Heart left ventricle (tissue), 16 donors: ENCODE measurements around the gene MEOX1. TPM values are rescaled to one million over a fixed set of nuclear protein-coding genes. Genes with fewer than 3 reads are reported as not detected.
A peak's percentile ranks its signal among the peaks of the same experiment; 100 is the strongest.

Experiments
- ATAC-seq, 4 donors: fragments of 200-7000 bp; cut with Tn5 transposase; one replicate each; pipeline ENCODE4 v1.9.1; 2020 to 2022; ENCODE audit warnings: moderate library complexity in 4 of 4, mild to moderate bottlenecking in 3 of 4, moderate number of reproducible peaks in 1 of 4
- DNase-seq, 5 donors: peaks; one replicate each; pipeline ENCODE4 v3.0.0-alpha.2; 2020
- H3K27ac ChIP-seq, 12 donors: fragments of 200-600 bp; sonication (generic) in 4 of 12; one replicate each; pipeline versions ENCODE4 v1.5.0 to v1.8.0; 2016 to 2022; ENCODE audit warnings: mild to moderate bottlenecking in 2 of 12
- H3K27me3 ChIP-seq, 9 donors: fragments of 200-600 bp; sonication (generic) in 2 of 9; one replicate each; pipeline versions ENCODE4 v1.5.1 to v1.8.0; 2016 to 2022; ENCODE audit warnings: mild to moderate bottlenecking in 3 of 9
- H3K36me3 ChIP-seq, 9 donors: fragments of 200-600 bp; sonication (generic) in 2 of 9; one replicate each; pipeline versions ENCODE4 v1.5.0 to v1.8.0; 2018 to 2022; ENCODE audit warnings: mild to moderate bottlenecking in 2 of 9
- H3K4me1 ChIP-seq, 12 donors: fragments of 200-600 bp; sonication (generic) in 4 of 12; one replicate each; pipeline versions ENCODE4 v1.5.0 to v1.8.0; 2016 to 2022; ENCODE audit warnings: mild to moderate bottlenecking in 3 of 12
- H3K4me3 ChIP-seq, 12 donors: fragments of 200-600 bp; sonication (generic) in 4 of 12; one replicate each; pipeline versions ENCODE4 v1.5.0 to v1.8.0; 2017 to 2022; ENCODE audit warnings: mild to moderate bottlenecking in 9 of 12, moderate library complexity in 4 of 12
- H3K9me3 ChIP-seq, 12 donors: fragments of 200-600 bp; sonication (generic) in 4 of 12; one replicate each; pipeline versions ENCODE4 v1.5.0 to v1.8.0; 2016 to 2022; ENCODE audit warnings: mild to moderate bottlenecking in 1 of 12
- CTCF ChIP-seq, 12 donors: fragments of 200-600 bp; sonication (generic) in 4 of 12; IDR thresholded peaks; one replicate each; pipeline versions ENCODE4 v1.5.0 to v1.8.0; 2018 to 2022; ENCODE audit warnings: antibody characterized with exemption in 12 of 12, mild to moderate bottlenecking in 5 of 12
- POLR2A ChIP-seq, 2 donors: fragments of 450-650 bp; IDR thresholded peaks; one replicate each; pipeline ENCODE4 v1.6.1; 2017; ENCODE audit warnings: antibody characterized with exemption in 2 of 2, mild to moderate bottlenecking in 2 of 2, moderate library complexity in 2 of 2
- WGBS, 4 donors: extraction: QIAGEN DNeasy Blood & Tissue Kit in 2 of 4; methylation state at CpG; one replicate each; pipeline versions ENCODE4 v1.1.5 to v1.1.7; 2013 to 2018; 5-methylcytosine and 5-hydroxymethylcytosine counted together
- intact Hi-C, 10 donors: fragments of 100-400 bp; cut with DNase I; formaldehyde crosslinking; loops; one replicate each; pipeline versions ENCODE4 v1.11.1 to v1.14.2; 2022
- long read RNA-seq, 3 donors: library from polyadenylated mRNA; unstranded; transcript quantifications; one replicate each; pipeline ENCODE4 v2.0.0, GENCODE V29; 2020 to 2021
- polyA plus RNA-seq, 2 donors: library from polyadenylated mRNA; stranded (reverse); fragments of 200-250 nt; gene quantifications; one replicate each; pipeline ENCODE4 v1.2.3, GENCODE V29; 2013
- total RNA-seq, 9 donors: library from RNA; depleted of rRNA in 2 of 9; stranded (reverse); fragments of >200 nt in 2 of 9; fragmentation: NEBNext Ultra II Directional in 3 of 9; extraction: Animal tissue kit (Norgen Biotek cat#: 25700) in 3 of 9; gene quantifications; one replicate each; pipeline versions ENCODE4 v1.1.0 to v1.2.4, GENCODE V29; 2016 to 2023
- donor health status: ischemic (EF 13 %, LVEDD 7.1; RV severe dilation, severe dysfunction).
- donor health status: healthy with polysubstance abuse.
- donor health status: DM: no; HTN: yes; CAD: no.
- donor health status: DM: no; HTN: no; CAD: no.
- donor health status: ischemic (EF 25% LVEDD 6.9; RV normal size, moderate dysfunction).
- donor health status: ischemic (EF 25% LVEDD 5.7; RV mildly dilated, moderate dysfunction).
- donor health status: healthy.
- donor health status: DM: yes; HTN: yes; CAD: no.
- donor health status: ischemic (EF 35%, LVEDD 5.7; RV mildly dilated, moderate dysfunction).
- donor health status: nonischemic (EF 11% LVEDD 7.7; RV severe dilation, severe dysfunction).
- donor health status: DM: yes; HTN: yes; CAD: no.
- donor health status: PGD.
- donor health status: ischemic (EF 29% LVEDD 5.4; RV normal size, mild dysfunction).
- donor health status: nonischemic (EF 23%, LVEDD 6.1; RV moderate dilation, normal function).

MEOX1 gene
- total RNA-seq, result 10 to 100 TPM in 8 of 9 donors, 1 to 10 TPM in 1; 9.7 to 24.0 (median 16.1) TPM
- polyA plus RNA-seq, result 10 to 100 TPM; 11.6 to 17.0 TPM
- long read RNA-seq, donor 1, partial matches to known transcripts, result 4 of 8 reads
- long read RNA-seq, donor 1, other reads (novel, unspliced or antisense), result 1 of 8 reads
- long read RNA-seq, donor 2, transcript MEOX1-201 (3 exons, 2,707 nt), result major isoform, 36 of 59 reads
- long read RNA-seq, donor 2, partial matches to known transcripts, result 1 of 59 reads
- long read RNA-seq, donor 2, other reads (novel, unspliced or antisense), result 20 of 59 reads
- long read RNA-seq, donor 3, transcript MEOX1-201 (3 exons, 2,707 nt), result major isoform, 14 of 31 reads
- long read RNA-seq, donor 3, partial matches to known transcripts, result 13 of 31 reads
- long read RNA-seq, donor 3, other reads (novel, unspliced or antisense), result 3 of 31 reads

GRCh38 chr17:43661699-43662412 lies at the start of gene MEOX1:
TSS of gene MEOX1 (minus strand) at chr17:43661922. CDS start at chr17:43661534, 388 bp downstream.
- Histone ChIP-seq H3K9me3 (no peaks in the 10 kb centered on the region), H3K4me1 (peaks cover 0 to 75% (median 35%) of the 10 kb centered on the region in 12 donors), H3K4me3 (peak within 1 kb of the TSS; percentile 21 to 71 (median 54)), H3K27ac (peak within 1 kb of the TSS; percentile 49 to 94 (median 82)), H3K27me3 (no peaks in the 10 kb centered on the region), H3K36me3 (no peaks in the 10 kb centered on the region)
- DNase-seq (peak; percentile 51 to 65 (median 65)), ATAC-seq (peak; percentile 26 to 78 (median 53))
- intact Hi-C loops, result loop anchor here in 2 of 10 donors (5.0 kb wide), 1 partner anchor 70 kb away; no protein-coding TSS in a partner anchor
- TF ChIP-seq POLR2A (IDR thresholded peaks at IDR 0.05), result peak in 1 of 2 donors; percentile 71
- TF ChIP-seq CTCF (IDR thresholded peaks at IDR 0.05), result no peak
- 30 to 41% (median 36%) methylated on average over 8 of the region's 8 CpGs for WGBS, 4 donors

- DNase-seq, result no peak
- Histone ChIP-seq H3K9me3 (no peaks in the 10 kb centered on the region), H3K4me1 (peaks cover 0 to 22% (median 12%) of the 10 kb centered on the region in 12 donors), H3K27ac (no peak overlapping the region), H3K36me3 (no peaks in the 10 kb centered on the region), H3K4me3 (no peak overlapping the region), H3K27me3 (peaks cover 0 to 3% (median 0%) of the 10 kb centered on the region in 9 donors)
- intact Hi-C loops, result loop anchor here in 1 of 10 donors (5.0 kb wide), 1 partner anchor 42 kb away; no protein-coding TSS in a partner anchor
- no peak for TF ChIP-seq CTCF (IDR thresholded peaks at IDR 0.05)
- ATAC-seq, result no peak
- 90 to 94% (median 91%) methylated on average over 6 of the region's 6 CpGs for WGBS, 4 donors
Observed at GRCh38 chr17:43710101-43710500, 48.4 kb upstream of the MEOX1 start.

- WGBS, 4 donors, result 89 to 90% (median 90%) methylated on average over 4 of the region's 4 CpGs
Observed at GRCh38 chr17:43709210-43709609, 47.5 kb upstream of the MEOX1 start.

More at GRCh38 chr17:43709210-43709609, 47.5 kb upstream of the MEOX1 start:
- no peak for DNase-seq
- Histone ChIP-seq H3K9me3 (no peaks in the 10 kb centered on the region), H3K27me3 (no peaks in the 10 kb centered on the region), H3K27ac (no peak overlapping the region), H3K4me1 (peaks cover 0 to 20% (median 11%) of the 10 kb centered on the region in 12 donors), H3K36me3 (no peaks in the 10 kb centered on the region), H3K4me3 (no peak overlapping the region)
- no peak for ATAC-seq
- no peak for TF ChIP-seq CTCF (IDR thresholded peaks at IDR 0.05)
- TF ChIP-seq POLR2A (IDR thresholded peaks at IDR 0.05), result no peak
- intact Hi-C loops, result no loop called here
